Stomach (tissue), 9 donors: Measurements from ENCODE around the gene ASPDH. TPM values are rescaled to one million over a fixed set of nuclear protein-coding genes. Genes with fewer than 3 reads are reported as not detected.

Experiments
- DNase-seq, 2 donors: peaks; one replicate each; pipeline versions ENCODE4 v3.0.0 to v3.0.0-alpha.2; 2013 to 2019
- H3K27ac ChIP-seq, 5 donors: fragments of 200-600 bp in 4 of 5; sonication (generic) in 4 of 5; one replicate each; pipeline ENCODE4 v1.5.1; 2013 to 2019; ENCODE audit warnings: mild to moderate bottlenecking in 1 of 5, moderate library complexity in 1 of 5
- H3K27me3 ChIP-seq, 3 donors: fragments of 200-600 bp; sonication (generic); one replicate each; pipeline ENCODE4 v1.5.1; 2017 to 2019; ENCODE audit warnings: mixed run types in 1 of 3
- H3K36me3 ChIP-seq, 4 donors: fragments of 200-600 bp; sonication (generic); 1 replicate in 3 of 4; 2 replicates in 1 of 4; pipeline ENCODE4 v1.5.1; 2016 to 2019
- H3K4me1 ChIP-seq, 4 donors: fragments of 200-600 bp; sonication (generic); one replicate each; pipeline ENCODE4 v1.5.1; 2016 to 2019
- H3K4me3 ChIP-seq, 4 donors: fragments of 200-600 bp; sonication (generic) in 3 of 4; one replicate each; pipeline ENCODE4 v1.5.1; 2016 to 2019; ENCODE audit warnings: mild to moderate bottlenecking in 1 of 4
- H3K9me3 ChIP-seq, 4 donors: fragments of 200-600 bp; sonication (generic); one replicate each; pipeline ENCODE4 v1.5.1; 2016 to 2019
- EP300 ChIP-seq: sonication (generic); formaldehyde crosslinking; IDR thresholded peaks from one replicate; pipeline ENCODE4 v1.6.1; 2017; ENCODE audit warnings: antibody characterized with exemption
- POLR2A ChIP-seq, 4 donors: fragments of 450-650 bp; IDR thresholded peaks; one replicate each; pipeline ENCODE4 v1.6.1; 2016; ENCODE audit warnings: antibody characterized with exemption in 4 of 4, control low read depth in 2 of 4, mild to moderate bottlenecking in 1 of 4, moderate library complexity in 1 of 4
- POLR2AphosphoS5 ChIP-seq, 3 donors: sonication (generic); formaldehyde crosslinking; IDR thresholded peaks; one replicate each; pipeline ENCODE4 v1.6.1; 2016; ENCODE audit warnings: antibody characterized with exemption in 3 of 3
- WGBS, 5 donors: extraction: QIAGEN DNeasy Blood & Tissue Kit in 3 of 5; methylation state at CpG; one replicate each; pipeline versions ENCODE4 v1.1.5 to v1.1.7; 2013 to 2018; 5-methylcytosine and 5-hydroxymethylcytosine counted together
- intact Hi-C: fragments of 100-400 bp; cut with DNase I; formaldehyde crosslinking; loops from one replicate; pipeline ENCODE4 v1.15.1; 2023; ENCODE audit warnings: low total_unique reads
- polyA plus RNA-seq, 3 donors: library from polyadenylated mRNA; stranded (reverse); fragments of 200-250 nt; gene quantifications; one replicate each; pipeline ENCODE4 v1.2.3, GENCODE V29; 2013
- total RNA-seq, 5 donors: library from RNA; depleted of rRNA; stranded (reverse); fragments of >200 nt; gene quantifications; one replicate each; pipeline versions ENCODE4 v1.1.0 to v1.2.3, GENCODE V29; 2014 to 2016
- TF ChIP-seq, protein P1 (sequence below), 7 experiments: fragments of 450-650 bp in 4 of 7; fragments of 200-600 bp in 3 of 7; sonication (generic) in 3 of 7; IDR thresholded peaks; one replicate each; pipeline ENCODE4 v1.5.1; 2016 to 2019; ENCODE audit warnings: antibody characterized with exemption in 7 of 7, control low read depth in 2 of 7, mild to moderate bottlenecking in 1 of 7
- donor health status: healthy with polysubstance abuse.
- donor health status: Bipolar disorder and iron deficiency.
- donor health status: healthy.

The ASPDH gene
- total and polyA plus RNA-seq, 8 donors, result not detected

DNA sequence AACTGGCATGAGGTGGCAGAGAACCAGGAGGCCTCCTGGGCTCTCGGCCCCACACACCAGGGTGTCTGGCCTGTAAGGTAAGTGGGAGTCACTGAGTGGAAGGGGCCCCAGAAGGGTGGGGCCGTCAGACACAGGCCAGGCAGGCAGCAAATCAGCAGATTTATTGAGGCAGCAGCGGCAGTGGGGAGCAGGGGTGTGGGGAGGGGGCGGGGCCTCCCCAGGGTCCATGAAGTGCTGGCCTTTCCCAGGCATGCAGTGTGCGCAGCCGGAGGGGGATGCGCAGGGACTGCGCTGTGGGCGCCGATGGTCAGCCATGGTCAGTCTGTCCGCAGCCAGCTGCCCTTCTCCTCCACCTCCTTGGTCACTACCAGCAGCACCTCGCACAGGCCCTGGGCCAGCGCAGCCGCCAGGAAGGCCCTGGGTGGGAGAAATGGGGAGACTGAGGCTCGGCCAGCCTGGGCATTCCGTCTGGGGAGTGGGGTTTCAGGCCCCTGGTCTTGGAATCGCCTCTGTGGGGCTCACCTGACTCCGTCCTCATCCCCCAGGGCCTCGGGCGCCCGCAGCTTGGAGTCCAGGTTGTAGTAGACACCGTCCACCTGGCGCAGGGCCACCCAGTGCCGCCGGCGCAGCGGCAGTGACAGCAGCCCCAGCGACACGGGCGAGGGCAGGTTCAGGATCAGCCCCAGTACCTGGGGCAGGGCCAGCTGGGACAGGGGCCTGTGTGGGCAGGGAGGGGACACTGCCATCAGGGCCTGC lies 7.7 kb downstream of the ASPDH start:
- no peak for DNase-seq

DNA sequence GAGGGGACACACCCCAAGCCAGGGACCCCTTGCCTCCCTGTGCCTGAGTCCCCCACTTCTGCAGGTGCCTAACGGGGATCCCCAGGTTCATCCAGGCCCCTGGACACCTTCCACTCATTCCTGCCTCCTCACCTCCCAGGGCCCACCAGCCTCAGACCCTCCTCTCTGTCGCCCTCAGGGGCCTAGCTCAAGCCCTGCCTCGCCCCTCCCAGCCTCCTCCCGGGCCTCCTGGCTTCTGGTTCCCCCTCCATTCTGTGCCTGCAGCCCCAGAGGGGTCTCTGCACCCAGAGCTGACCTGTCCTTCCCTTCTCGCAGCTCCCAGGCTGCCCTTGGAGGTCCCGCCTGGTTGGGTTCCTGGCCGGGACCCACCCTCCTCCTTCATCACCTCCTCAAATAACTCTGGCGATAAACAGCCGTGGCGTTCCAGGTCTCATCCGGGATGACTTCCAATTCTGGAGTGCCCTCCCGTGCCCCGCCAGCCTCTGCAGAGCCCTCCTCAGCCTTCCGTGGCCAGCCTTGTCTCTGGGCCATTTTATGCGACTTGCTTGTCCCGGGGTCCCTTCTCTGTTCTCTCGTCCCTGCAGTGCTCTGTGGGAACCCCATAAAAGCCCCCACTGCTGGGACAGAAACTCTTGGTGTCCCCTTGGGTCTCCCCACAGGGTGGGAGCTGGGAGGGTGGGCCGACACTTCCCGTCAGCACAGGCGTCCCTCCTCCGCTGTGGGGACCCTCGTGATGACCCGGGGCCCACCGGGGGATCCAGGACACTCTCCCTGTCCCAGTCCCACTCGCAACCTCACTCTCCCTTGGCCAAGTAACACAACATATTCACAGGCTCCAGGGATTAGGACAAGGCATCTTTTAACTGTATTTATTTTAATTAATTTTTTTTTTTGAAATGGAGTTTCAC lies 11.9 kb downstream of the ASPDH start:
- Histone ChIP-seq H3K27me3 (peaks cover 0 to 6% (median 0%) of the 10 kb centered on the region in 3 donors), H3K27ac (no peak overlapping the region), H3K9me3 (no peaks in the 10 kb centered on the region), H3K4me3 (no peak overlapping the region), H3K36me3 (peaks cover 0 to 12% (median 11%) of the 10 kb centered on the region in 4 donors), H3K4me1 (peaks cover 0 to 2% (median under 1%) of the 10 kb centered on the region in 4 donors)
- WGBS, 5 donors, result 58 to 70% (median 64%) methylated on average over 22 to 25 of the region's 25 CpGs
- DNase-seq, result no peak
- intact Hi-C loops, result no loop called here
- TF ChIP-seq, protein P1, sequence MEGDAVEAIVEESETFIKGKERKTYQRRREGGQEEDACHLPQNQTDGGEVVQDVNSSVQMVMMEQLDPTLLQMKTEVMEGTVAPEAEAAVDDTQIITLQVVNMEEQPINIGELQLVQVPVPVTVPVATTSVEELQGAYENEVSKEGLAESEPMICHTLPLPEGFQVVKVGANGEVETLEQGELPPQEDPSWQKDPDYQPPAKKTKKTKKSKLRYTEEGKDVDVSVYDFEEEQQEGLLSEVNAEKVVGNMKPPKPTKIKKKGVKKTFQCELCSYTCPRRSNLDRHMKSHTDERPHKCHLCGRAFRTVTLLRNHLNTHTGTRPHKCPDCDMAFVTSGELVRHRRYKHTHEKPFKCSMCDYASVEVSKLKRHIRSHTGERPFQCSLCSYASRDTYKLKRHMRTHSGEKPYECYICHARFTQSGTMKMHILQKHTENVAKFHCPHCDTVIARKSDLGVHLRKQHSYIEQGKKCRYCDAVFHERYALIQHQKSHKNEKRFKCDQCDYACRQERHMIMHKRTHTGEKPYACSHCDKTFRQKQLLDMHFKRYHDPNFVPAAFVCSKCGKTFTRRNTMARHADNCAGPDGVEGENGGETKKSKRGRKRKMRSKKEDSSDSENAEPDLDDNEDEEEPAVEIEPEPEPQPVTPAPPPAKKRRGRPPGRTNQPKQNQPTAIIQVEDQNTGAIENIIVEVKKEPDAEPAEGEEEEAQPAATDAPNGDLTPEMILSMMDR (IDR thresholded peaks at IDR 0.05), result no peak
- no peak for TF ChIP-seq EP300
- TF ChIP-seq POLR2A (IDR thresholded peaks at IDR 0.05), result no peak
- TF ChIP-seq POLR2AphosphoS5 (IDR thresholded peaks at IDR 0.05), result no peak

More for the DNA sequence above, 7.7 kb downstream of the ASPDH start:
- peaks cover 5 to 12% (median 10%) of the 10 kb centered on the region in 4 donors for H3K4me1 ChIP-seq
- no peak overlapping the region for H3K4me3 ChIP-seq
- no peak for TF ChIP-seq POLR2A (IDR thresholded peaks at IDR 0.05)
- no peak for TF ChIP-seq POLR2AphosphoS5 (IDR thresholded peaks at IDR 0.05)
- TF ChIP-seq EP300, result no peak
- TF ChIP-seq, protein P1 (IDR thresholded peaks at IDR 0.05), result no peak
- H3K27me3 ChIP-seq, result no peaks in the 10 kb centered on the region
- WGBS, 5 donors, result 89 to 93% (median 91%) methylated on average over 8 to 30 of the region's 30 CpGs
- intact Hi-C loops, result no loop called here
- no peaks in the 10 kb centered on the region for H3K9me3 ChIP-seq
- H3K36me3 ChIP-seq, result peaks cover 0 to 12% (median 11%) of the 10 kb centered on the region in 4 donors
- no peak overlapping the region for H3K27ac ChIP-seq

DNA sequence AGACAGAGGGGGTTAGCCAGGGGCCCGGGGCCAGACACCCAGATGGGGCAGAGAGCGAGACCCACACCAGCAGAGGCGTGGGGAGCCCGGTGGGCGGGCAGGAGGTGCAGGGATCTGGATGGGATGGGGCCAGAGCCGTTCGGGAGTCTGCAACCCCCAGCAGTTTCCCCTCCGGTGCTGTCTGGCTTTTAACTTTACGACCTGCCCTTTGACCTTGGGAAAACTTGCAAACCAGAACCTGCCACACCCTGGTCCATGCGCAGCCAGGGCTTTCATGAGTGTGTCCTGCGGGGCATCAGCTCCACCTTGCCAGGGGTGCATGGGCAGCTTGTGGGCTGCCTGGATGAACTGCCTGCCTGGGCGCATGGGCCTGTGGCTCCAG lies 12.5 kb downstream of the ASPDH start:
- intact Hi-C loops, result no loop called here
- TF ChIP-seq EP300, result no peak
- TF ChIP-seq POLR2AphosphoS5 (IDR thresholded peaks at IDR 0.05), result no peak
- no peak for TF ChIP-seq POLR2A (IDR thresholded peaks at IDR 0.05)
- TF ChIP-seq, protein P1 (IDR thresholded peaks at IDR 0.05), result no peak
- no peak overlapping the region for H3K27ac ChIP-seq
- no peak for DNase-seq
- H3K4me3 ChIP-seq, result no peak overlapping the region
- WGBS, 5 donors, result 50 to 71% (median 61%) methylated on average over 9 to 12 of the region's 12 CpGs
- H3K4me1 ChIP-seq, result peaks cover 0 to 4% (median 1%) of the 10 kb centered on the region in 4 donors
- H3K36me3 ChIP-seq, result peaks cover 0 to 8% (median 7%) of the 10 kb centered on the region in 4 donors
- H3K27me3 ChIP-seq, result peaks cover 0 to 6% (median 0%) of the 10 kb centered on the region in 3 donors
- H3K9me3 ChIP-seq, result no peaks in the 10 kb centered on the region

DNA sequence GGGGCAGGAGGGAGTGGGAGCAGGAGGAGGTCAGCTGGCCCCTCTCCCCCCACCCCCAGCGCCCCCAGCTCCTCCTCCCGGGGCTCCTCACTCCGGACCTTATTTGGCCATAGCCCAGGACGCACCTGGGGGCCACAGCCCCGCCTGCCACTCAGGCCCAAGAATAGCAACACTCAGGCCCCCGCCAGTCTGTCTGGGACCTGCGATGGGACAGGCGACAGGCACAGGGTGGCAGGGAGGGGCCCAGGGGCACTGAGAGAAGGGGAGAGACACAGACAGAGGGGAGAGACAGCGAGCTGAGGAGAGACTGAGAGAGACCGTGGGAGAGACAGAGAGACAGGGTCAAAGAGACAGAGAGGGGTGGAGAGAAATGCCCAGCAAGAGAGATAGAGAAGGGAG lies 13.0 kb downstream of the ASPDH start:
- 52 to 66% (median 56%) methylated on average over 8 to 10 of the region's 10 CpGs for WGBS, 5 donors
- Histone ChIP-seq H3K36me3 (peaks cover 0 to 4% (median 3%) of the 10 kb centered on the region in 4 donors), H3K9me3 (no peaks in the 10 kb centered on the region), H3K4me1 (peaks cover 0 to 4% (median 1%) of the 10 kb centered on the region in 4 donors), H3K4me3 (no peak overlapping the region), H3K27me3 (peaks cover 0 to 6% (median 0%) of the 10 kb centered on the region in 3 donors), H3K27ac (no peak overlapping the region)
- intact Hi-C loops, result no loop called here
- TF ChIP-seq POLR2A (IDR thresholded peaks at IDR 0.05) (no peak), POLR2AphosphoS5 (IDR thresholded peaks at IDR 0.05) (no peak), EP300 (no peak)
- TF ChIP-seq, protein P1 (IDR thresholded peaks at IDR 0.05), result no peak
- DNase-seq, result no peak
